ENCODE measurements around the gene EIPR1. TPM values are rescaled to one million over a fixed set of nuclear protein-coding genes. Genes with fewer than 3 reads are reported as not detected.

EIPR1 gene
- total and polyA plus RNA-seq, 2 experiments from 2014 or later, result 17.4 to 46.3 TPM

GRCh38 chr2:3280197-3280596, 97.4 kb downstream of the EIPR1 start:
- Histone ChIP-seq H3K27me3 (ENCODE audit: insufficient read depth) (no peaks in the 10 kb centered on the region), H3K9me2 (ENCODE audit: insufficient read depth) (no peaks in the 10 kb centered on the region), H3K79me2 (replicated peaks; ENCODE audit: insufficient read depth) (peaks cover 12% of the 10 kb centered on the region), H4K20me1 (replicated peaks; ENCODE audit: insufficient read depth) (peaks cover 3% of the 10 kb centered on the region; the same call in 1 of the 2 replicates), H3K4me3 (no peak overlapping the region), H3F3A (replicated peaks; ENCODE audit: low read depth) (no peaks in the 10 kb centered on the region), H3K27ac (ENCODE audit: low read depth) (no peak overlapping the region), H2AFZ (no peak overlapping the region), H3K4me1 (ENCODE audit: insufficient read depth) (no peaks in the 10 kb centered on the region), H3K4me2 (no peak overlapping the region), H3K36me3 (ENCODE audit: insufficient read depth) (no peaks in the 10 kb centered on the region)
- TF ChIP-seq CREB1 (CRISPR knock-in tag; IDR thresholded peaks at IDR 0.05; ENCODE audit: low read depth), result no peak
- TF ChIP-seq STAT1 (IDR thresholded peaks at IDR 0.05; ENCODE audit: unreplicated experiment), result no peak
- no peak for TF ChIP-seq ZNF331 (CRISPR knock-in tag; IDR thresholded peaks at IDR 0.05; ENCODE audit: low read depth)
- Mint-ChIP-seq H3K9me3 (peaks cover 6% of the 10 kb centered on the region; the same call in 1 of the 3 replicates), H3K4me3 (no peak overlapping the region), H3K27ac (no peak overlapping the region), H3K27me3 (ENCODE audit: insufficient read depth, low read depth, poor library complexity) (peaks cover 3% of the 10 kb centered on the region), H3K36me3 (ENCODE audit: low read depth) (peaks cover 12% of the 10 kb centered on the region), H3K4me1 (peaks cover 21% of the 10 kb centered on the region)
- ATAC-seq (no peak), DNase-seq (ENCODE audit: low spot score) (no peak)

DNA sequence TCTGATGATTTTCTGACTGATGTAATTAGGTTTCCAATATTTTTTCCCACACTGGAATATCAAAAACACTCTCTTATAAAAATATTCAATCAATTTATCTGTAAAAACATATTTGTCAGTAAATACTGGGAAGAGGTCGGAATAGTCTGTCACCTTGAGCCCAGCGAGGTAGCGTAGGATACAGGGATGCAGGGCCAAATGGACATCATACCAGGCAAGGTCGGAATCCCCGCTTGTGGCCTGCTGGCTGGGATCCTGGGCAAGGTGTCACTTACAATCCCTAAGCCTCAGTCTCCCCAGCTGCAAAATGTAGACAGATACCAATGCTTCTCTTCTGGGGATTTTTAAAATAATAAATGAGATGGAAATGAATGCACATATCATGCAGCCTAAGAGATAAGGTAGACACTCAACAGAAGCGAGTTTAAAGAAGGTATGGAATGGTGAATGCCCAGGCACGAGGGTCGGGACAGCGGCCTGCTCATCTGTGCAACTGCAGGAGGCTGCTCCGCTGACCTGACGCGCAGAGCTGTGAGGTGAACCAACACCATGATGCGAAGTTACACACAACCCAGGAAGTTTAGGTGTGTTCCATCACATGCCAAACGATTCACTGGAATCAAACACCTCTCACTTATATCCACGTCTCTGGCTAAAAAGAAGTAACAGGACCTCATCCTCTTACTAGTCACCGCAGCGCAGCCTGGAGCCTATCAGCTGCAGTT, 98.2 kb downstream of the EIPR1 start:
- no peak for ATAC-seq
- Mint-ChIP-seq H3K36me3 (ENCODE audit: low read depth) (peaks cover 17% of the 10 kb centered on the region; the same call in 2 of the 3 replicates), H3K27ac (no peak overlapping the region), H3K4me1 (peaks cover 16% of the 10 kb centered on the region), H3K4me3 (no peak overlapping the region; the same call in 2 of the 3 replicates), H3K9me3 (peaks cover 13% of the 10 kb centered on the region; the same call in 2 of the 3 replicates), H3K27me3 (ENCODE audit: insufficient read depth, low read depth, poor library complexity) (peaks cover 3% of the 10 kb centered on the region)
- H3K4me1 ChIP-seq (ENCODE audit: insufficient read depth), result no peaks in the 10 kb centered on the region
- H2AFZ ChIP-seq, result no peak overlapping the region
- no peaks in the 10 kb centered on the region for H3K27me3 ChIP-seq (ENCODE audit: insufficient read depth)
- H3K27ac ChIP-seq (ENCODE audit: low read depth), result no peak overlapping the region
- no peak overlapping the region for H3K4me3 ChIP-seq
- H4K20me1 ChIP-seq (replicated peaks; ENCODE audit: insufficient read depth), result peaks cover 3% of the 10 kb centered on the region; the same call in 1 of the 2 replicates
- peaks cover 15% of the 10 kb centered on the region for H3K79me2 ChIP-seq (replicated peaks; ENCODE audit: insufficient read depth)
- H3K9me2 ChIP-seq (ENCODE audit: insufficient read depth), result no peaks in the 10 kb centered on the region
- H3F3A ChIP-seq (replicated peaks; ENCODE audit: low read depth), result no peaks in the 10 kb centered on the region
- H3K4me2 ChIP-seq, result no peak overlapping the region
- H3K36me3 ChIP-seq (ENCODE audit: insufficient read depth), result no peaks in the 10 kb centered on the region
- TF ChIP-seq CREB1 (CRISPR knock-in tag; IDR thresholded peaks at IDR 0.05; ENCODE audit: low read depth) (no peak), STAT1 (IDR thresholded peaks at IDR 0.05; ENCODE audit: unreplicated experiment) (no peak), NANOG (IDR thresholded peaks at IDR 0.05; ENCODE audit: borderline replicate concordance) (no peak), ZNF114 (CRISPR knock-in tag; IDR thresholded peaks at IDR 0.05) (no peak), EZH2phosphoT487 (IDR thresholded peaks at IDR 0.05; ENCODE audit: unreplicated experiment) (no peak), JUNB (IDR thresholded peaks at IDR 0.05; ENCODE audit: unreplicated experiment) (no peak), REST (IDR thresholded peaks at IDR 0.05; ENCODE audit: unreplicated experiment) (no peak)
- TF ChIP-seq, protein P1, sequence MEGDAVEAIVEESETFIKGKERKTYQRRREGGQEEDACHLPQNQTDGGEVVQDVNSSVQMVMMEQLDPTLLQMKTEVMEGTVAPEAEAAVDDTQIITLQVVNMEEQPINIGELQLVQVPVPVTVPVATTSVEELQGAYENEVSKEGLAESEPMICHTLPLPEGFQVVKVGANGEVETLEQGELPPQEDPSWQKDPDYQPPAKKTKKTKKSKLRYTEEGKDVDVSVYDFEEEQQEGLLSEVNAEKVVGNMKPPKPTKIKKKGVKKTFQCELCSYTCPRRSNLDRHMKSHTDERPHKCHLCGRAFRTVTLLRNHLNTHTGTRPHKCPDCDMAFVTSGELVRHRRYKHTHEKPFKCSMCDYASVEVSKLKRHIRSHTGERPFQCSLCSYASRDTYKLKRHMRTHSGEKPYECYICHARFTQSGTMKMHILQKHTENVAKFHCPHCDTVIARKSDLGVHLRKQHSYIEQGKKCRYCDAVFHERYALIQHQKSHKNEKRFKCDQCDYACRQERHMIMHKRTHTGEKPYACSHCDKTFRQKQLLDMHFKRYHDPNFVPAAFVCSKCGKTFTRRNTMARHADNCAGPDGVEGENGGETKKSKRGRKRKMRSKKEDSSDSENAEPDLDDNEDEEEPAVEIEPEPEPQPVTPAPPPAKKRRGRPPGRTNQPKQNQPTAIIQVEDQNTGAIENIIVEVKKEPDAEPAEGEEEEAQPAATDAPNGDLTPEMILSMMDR (conservative IDR thresholded peaks at IDR 0.05; ENCODE audit: low read depth in 2 of 2), result no peak
- DNase-seq (ENCODE audit: low spot score), result no peak
